H1 (cell line): ENCODE results near the gene HACD2. TPM values are rescaled to one million over a fixed set of nuclear protein-coding genes. Genes with fewer than 3 reads are reported as not detected.

ENCODE experiments used
- SIRT6 ChIP-seq: IDR thresholded peaks from one replicate; pipeline ENCODE4 v1.7.1; 2012; ENCODE audit warnings: low read length, inconsistent platforms
- polyA plus RNA-seq, 7 experiments: library from polyadenylated mRNA; depleted of rRNA in 3 of 7; stranded (reverse) in 5 of 7; unstranded in 2 of 7; fragments of >200 nt in 5 of 7; fragments of 200-250 nt in 2 of 7; gene quantifications; 1 replicate in 5 of 7; 2 replicates in 1 of 7; 4 replicates in 1 of 7; pipeline versions ENCODE4 v1.2.1 to v1.2.3, GENCODE V29; 2011 to 2013; ENCODE audit warnings: missing spikeins in 2 of 7, mixed read lengths in 2 of 7
- total RNA-seq: library from RNA; stranded (reverse); fragmentation: NEBNext Ultra II Directional; extraction: Animal tissue kit (Norgen Biotek cat#: 25700); gene quantifications from 2 replicates; pipeline ENCODE4 v1.2.1, GENCODE V29; 2021

The HACD2 gene
- total and polyA plus RNA-seq, 2 of the 8 experiments (the other 6 are each of a cell fraction or from before 2014, with no cell fraction given): 24.9 to 31.2 TPM

GRCh38 chr3:123584284-123584987 lies 417 bp downstream of the HACD2 start (continued):
- no peak for TF ChIP-seq SIRT6
- TF ChIP-seq, all 59 proteins: peak for 7
